Left cardiac atrium (tissue), 4 donors: ENCODE data around the gene ACD. TPM values are rescaled to one million over a fixed set of nuclear protein-coding genes. Genes with fewer than 3 reads are reported as not detected.

Experiments
- ATAC-seq, 2 donors: fragments of 200-7000 bp; cut with Tn5 transposase; one replicate each; pipeline ENCODE4 v1.9.1; 2020; ENCODE audit warnings: mild to moderate bottlenecking in 2 of 2, moderate library complexity in 2 of 2
- DNase-seq: peaks from one replicate; pipeline ENCODE4 v3.0.0-alpha.2; 2020
- intact Hi-C, 2 donors: fragments of 100-400 bp; cut with DNase I; formaldehyde crosslinking; loops; one replicate each; pipeline versions ENCODE4 v1.14.1 to v1.15.1; 2022 to 2023
- total RNA-seq, 2 donors: library from RNA; stranded (reverse); fragmentation: NEBNext Ultra II Directional; extraction: Animal tissue kit (Norgen Biotek cat#: 25700); gene quantifications; one replicate each; pipeline ENCODE4 v1.2.1, GENCODE V29; 2021
- donor health status: DM: no; HTN: yes; CAD: no.
- donor health status: DM: no; HTN: yes; CAD: no; lungs with severe emphysema.
- donor health status: DM: yes; HTN: yes; CAD: no.
- donor health status: Dilated cardiomyopathy.

The ACD gene
- total RNA-seq, 2 donors from 2014 or later = 9.0 to 10.2 TPM

GRCh38 chr16:67665598-67665997 lies 5.5 kb upstream of the ACD start:
- ATAC-seq = no peak
- intact Hi-C loops = loop anchor here in 1 of 2 donors (10.0 kb wide), 1 partner anchor 141 kb away; the partner anchor contains the start of gene RIPOR1
- DNase-seq = no peak

GRCh38 chr16:67664871-67665270 lies 4.8 kb upstream of the ACD start:
- ATAC-seq (no peak), DNase-seq (no peak)
- intact Hi-C loops = loop anchor here in 1 of 2 donors (10.0 kb wide), 1 partner anchor 140 kb away; the partner anchor contains the start of gene RIPOR1

GRCh38 chr16:67664258-67664657 lies 4.2 kb upstream of the ACD start:
- ATAC-seq = no peak
- no peak for DNase-seq
- intact Hi-C loops = loop anchor here in 1 of 2 donors (10.0 kb wide), 1 partner anchor 139 kb away; the partner anchor contains the start of gene RIPOR1

- intact Hi-C loops = loop anchor here in 1 of 2 donors (10.0 kb wide), 1 partner anchor 139 kb away; the partner anchor contains the start of gene RIPOR1
- ATAC-seq (no peak), DNase-seq (no peak)
These were observed 3.8 kb upstream of the ACD start for GRCh38 chr16:67663877-67664222.

GRCh38 chr16:67663151-67663876 lies 3.3 kb upstream of the ACD start:
- intact Hi-C loops = loop anchor here in 1 of 2 donors (10.0 kb wide), 1 partner anchor 139 kb away; the partner anchor contains the start of gene RIPOR1
- no peak for DNase-seq

GRCh38 chr16:67662653-67663010 lies 2.6 kb upstream of the ACD start:
- ATAC-seq = no peak
- DNase-seq = no peak
- intact Hi-C loops = loop anchor here in 1 of 2 donors (10.0 kb wide), 1 partner anchor 138 kb away; the partner anchor contains the start of gene RIPOR1

More at GRCh38 chr16:67663151-67663876, 3.3 kb upstream of the ACD start:
- ATAC-seq = no peak

GRCh38 chr16:67661886-67662652 lies 2.0 kb upstream of the ACD start:
- intact Hi-C loops = loop anchor here in 1 of 2 donors (10.0 kb wide), 1 partner anchor 137 kb away; the partner anchor contains the start of gene RIPOR1
- ATAC-seq = no peak
- no peak for DNase-seq

GRCh38 chr16:67661101-67661761 lies 1.2 kb upstream of the ACD start:
- no peak for DNase-seq
- intact Hi-C loops = loop anchor here in 1 of 2 donors (10.0 kb wide), 1 partner anchor 136 kb away; the partner anchor contains the start of gene RIPOR1
- ATAC-seq = no peak

GRCh38 chr16:67660564-67661028 lies 536 bp upstream of the ACD start, which contains the start of gene PARD6A:
PARD6A (plus strand) TSS chr16:67660960; CDS start chr16:67661039, 79 bp downstream.
- ATAC-seq (peak; percentile 92 to 94), DNase-seq (peak; percentile 98)
- intact Hi-C loops = loop anchor here in 1 of 2 donors (10.0 kb wide), 1 partner anchor 136 kb away; the partner anchor contains the start of gene RIPOR1

GRCh38 chr16:67658849-67659674 lies 998 bp downstream of the ACD start:
- DNase-seq (no peak), ATAC-seq (no peak)
- intact Hi-C loops = loop anchor here in 1 of 2 donors (5.0 kb wide), 1 partner anchor 87 kb away; no protein-coding TSS in a partner anchor

- no peak for ATAC-seq
- no peak for DNase-seq
- intact Hi-C loops = loop anchor here in 1 of 2 donors (5.0 kb wide), 1 partner anchor 86 kb away; no protein-coding TSS in a partner anchor
These were observed 2.1 kb downstream of the ACD start for GRCh38 chr16:67657751-67658518.

- intact Hi-C loops = loop anchor here in 1 of 2 donors (5.0 kb wide), 1 partner anchor 85 kb away; no protein-coding TSS in a partner anchor
- DNase-seq = no peak
- no peak for ATAC-seq
These were observed 2.9 kb downstream of the ACD start for GRCh38 chr16:67657017-67657608.

GRCh38 chr16:67656344-67657016 lies 3.6 kb downstream of the ACD start:
- DNase-seq = no peak
- intact Hi-C loops = loop anchor here in 1 of 2 donors (5.0 kb wide), 1 partner anchor 84 kb away; no protein-coding TSS in a partner anchor
- no peak for ATAC-seq

GRCh38 chr16:67655363-67655762 lies 4.7 kb downstream of the ACD start:
- intact Hi-C loops = loop anchor here in 1 of 2 donors (5.0 kb wide), 1 partner anchor 83 kb away; no protein-coding TSS in a partner anchor
- no peak for ATAC-seq
- DNase-seq = no peak

- ATAC-seq = no peak
- no peak for DNase-seq
- intact Hi-C loops = no loop called here
These were observed 5.6 kb downstream of the ACD start for GRCh38 chr16:67654403-67654911.
